GM12878 (cell line): Measurements from ENCODE around the gene DCDC1. TPM values are rescaled to one million over a fixed set of nuclear protein-coding genes. Genes with fewer than 3 reads are reported as not detected.

ENCODE experiments used
- ATAC-seq: fragments of 200-7000 bp; cut with Tn5 transposase; 3 replicates; pipeline ENCODE4 v1.9.1; 2020; ENCODE audit warnings: mild to moderate bottlenecking, moderate library complexity
- BruUV-seq: library from RNA; stranded (reverse); fragments of 400-500 nt; replicated peaks from 2 replicates; lab custom pipeline; 2021; lab: Mats Ljungman, UMichigan
- CTCF ChIA-PET: fragments of 300-600 bp; sonication (Branson Sonifier 250); formaldehyde crosslinking; extraction: SDS; loops from one replicate; lab custom pipeline; 2021; ENCODE audit warnings: inconsistent platforms; lab: Yijun Ruan, JAX
- POLR2A ChIA-PET: fragments of 350-600 bp; formaldehyde crosslinking; extraction: SDS; loops from one replicate; lab custom pipeline; 2021; ENCODE audit warnings: inconsistent platforms; lab: Charles Lee
- RAD21 ChIA-PET: fragments of 300-600 bp; sonication (Branson Sonifier 250); formaldehyde crosslinking; loops from one replicate; lab custom pipeline; 2023; ENCODE audit warnings: antibody characterized with exemption; ENCODE audit not compliant: unreplicated experiment; lab: Charles Lee
- SMC1A ChIA-PET: fragments of 300-600 bp; sonication (Branson Sonifier 250); formaldehyde crosslinking; loops from one replicate; lab custom pipeline; 2023; ENCODE audit not compliant: unreplicated experiment, uncharacterized antibody; lab: Charles Lee
- DNase-seq: peaks from one replicate; pipeline ENCODE4 v3.0.0-alpha.2; 2011; ENCODE audit warnings: low read depth, low spot score
- FAIRE-seq: peaks from 3 replicates; lab custom pipeline; 2011; peaks lifted over from hg19 to GRCh38; lab: Jason Lieb, UNC
- H2AFZ ChIP-seq: 2 replicates; pipeline ENCODE4 v1.6.0; 2011; ENCODE audit warnings: low read depth, low read length, control low read depth; ENCODE audit not compliant: control insufficient read depth
- H3K27ac ChIP-seq: 2 replicates; pipeline ENCODE4 v1.5.1; 2011; ENCODE audit warnings: control low read depth; ENCODE audit not compliant: control insufficient read depth, insufficient read depth
- H3K27me3 ChIP-seq, 2 experiments: replicated peaks in 1 of 2; 2 replicates each; pipeline versions ENCODE4 v1.6.0 to v1.6.1; 2011; ENCODE audit warnings: low read length in 1 of 2; ENCODE audit not compliant: control insufficient read depth in 2 of 2, insufficient read depth in 2 of 2
- H3K36me3 ChIP-seq, 2 experiments: 2 replicates each; pipeline ENCODE4 v1.5.1; 2011; ENCODE audit warnings: low read length in 1 of 2; ENCODE audit not compliant: control insufficient read depth in 2 of 2, insufficient read depth in 2 of 2
- H3K4me1 ChIP-seq: 2 replicates; pipeline ENCODE4 v1.6.1; 2011; ENCODE audit warnings: mild to moderate bottlenecking, low read length, moderate library complexity, mixed read lengths; ENCODE audit not compliant: control insufficient read depth, insufficient read depth
- H3K4me2 ChIP-seq: 2 replicates; pipeline ENCODE4 v1.6.0; 2011; ENCODE audit warnings: control low read depth; ENCODE audit not compliant: control insufficient read depth, insufficient read depth
- H3K4me3 ChIP-seq: fragments of 200-600 bp; sonication (generic); 2 replicates; pipeline ENCODE4 v1.5.1; 2016
- H3K79me2 ChIP-seq: 2 replicates; pipeline ENCODE4 v1.6.0; 2011; ENCODE audit warnings: low read length; ENCODE audit not compliant: control insufficient read depth, insufficient read depth
- H3K9ac ChIP-seq: 2 replicates; pipeline ENCODE4 v1.8.0; 2011; ENCODE audit warnings: low read length, control low read depth, mixed read lengths; ENCODE audit not compliant: control insufficient read depth, insufficient read depth
- H3K9me3 ChIP-seq: replicated peaks from 3 replicates; pipeline ENCODE4 v1.5.1; 2011; ENCODE audit warnings: mild to moderate bottlenecking, low read length; ENCODE audit not compliant: control insufficient read depth, insufficient read depth
- H4K20me1 ChIP-seq: 2 replicates; pipeline ENCODE4 v1.6.0; 2011; ENCODE audit not compliant: control insufficient read depth, insufficient read depth
- DPF2 ChIP-seq: fragments of 450-650 bp; IDR thresholded peaks from 2 replicates; pipeline ENCODE4 v1.6.1; 2017; ENCODE audit warnings: mild to moderate bottlenecking
- KDM1A ChIP-seq: fragments of 200-600 bp; sonication (generic); IDR thresholded peaks from 2 replicates; pipeline ENCODE4 v1.6.1; 2016; ENCODE audit warnings: borderline replicate concordance
- LARP7 ChIP-seq: fragments of 450-650 bp; IDR thresholded peaks from 2 replicates; pipeline ENCODE4 v1.6.1; 2017; ENCODE audit warnings: mild to moderate bottlenecking
- POLR2AphosphoS5 ChIP-seq: IDR thresholded peaks from 2 replicates; pipeline ENCODE4 v1.6.1; 2011; ENCODE audit warnings: mild to moderate bottlenecking, low read length, inconsistent platforms
- RBBP5 ChIP-seq: fragments of 200-600 bp; sonication (generic); conservative IDR thresholded peaks from 2 replicates; pipeline ENCODE4 v1.6.1; 2016
- SKIL ChIP-seq: fragments of 450-650 bp; IDR thresholded peaks from 2 replicates; pipeline ENCODE4 v1.6.1; 2017; ENCODE audit warnings: mild to moderate bottlenecking, low read depth, inconsistent platforms; ENCODE audit not compliant: poor library complexity, severe bottlenecking
- SPI1 ChIP-seq: IDR thresholded peaks from 2 replicates; pipeline ENCODE4 v1.6.1; 2011; ENCODE audit warnings: low read depth, mild to moderate bottlenecking, low read length, moderate library complexity, borderline replicate concordance; ENCODE audit not compliant: insufficient read depth
- ZBTB40 ChIP-seq: fragments of 450-650 bp; IDR thresholded peaks from 2 replicates; pipeline ENCODE4 v1.6.1; 2016; ENCODE audit warnings: mild to moderate bottlenecking, moderate library complexity, borderline replicate concordance
- WGBS: methylation state at CpG from one replicate; pipeline ENCODE4 v1.1.6; 2016; ENCODE audit warnings: low lambda C conversion rate; ENCODE audit not compliant: insufficient replicate concordance, insufficient coverage; ENCODE audit errors: missing lambda C conversion rate; 5-methylcytosine and 5-hydroxymethylcytosine counted together
- in situ Hi-C: fragments of 300-500 bp; cut with MboI; formaldehyde crosslinking; loops from 9 replicates; pipeline ENCODE4 v1.14.3; 2018; ENCODE audit warnings: mixed read lengths
- intact Hi-C: fragments of 100-400 bp; cut with micrococcal nuclease; formaldehyde crosslinking; loops from one replicate; pipeline ENCODE4 v1.14.2; 2022; ENCODE audit not compliant: unreplicated experiment
- polyA plus RNA-seq, 11 experiments: library from polyadenylated mRNA; depleted of rRNA in 4 of 11; unstranded in 6 of 11; stranded (reverse) in 5 of 11; fragments of >200 nt; fragmentation: Nextera tagmentation in 4 of 11; fragmentation: Illumina TruSeq in 1 of 11; extraction: Ambion mirVana in 4 of 11; extraction: Trizol in 1 of 11; gene quantifications; 1 replicate in 1 of 11; 2 replicates in 10 of 11; pipeline versions ENCODE4 v1.2.1 to v1.2.3, GENCODE V29; 2011 to 2016; ENCODE audit warnings: inconsistent platforms in 2 of 11, missing spikeins in 2 of 11, low read depth in 1 of 11
- total RNA-seq, 4 experiments: library from RNA; depleted of rRNA in 3 of 4; stranded (reverse); fragments of >200 nt in 3 of 4; fragmentation: Illumina TruSeq in 1 of 4; extraction: Trizol in 1 of 4; gene quantifications; 2 replicates each; pipeline versions ENCODE4 v1.2.1 to v1.2.3, GENCODE V29; 2013 to 2021

The DCDC1 gene
- total and polyA plus RNA-seq, 10 of the 15 experiments (the other 5 are each of a cell fraction or from before 2014, with no cell fraction given): not detected

- Histone ChIP-seq H3K4me1 (no peaks in the 10 kb centered on the region), H3K27me3 (no peaks in the 10 kb centered on the region), H3K79me2 (no peaks in the 10 kb centered on the region), H3K36me3 (no peaks in the 10 kb centered on the region), H2AFZ (no peak overlapping the region)
- no peak for TF ChIP-seq SPI1
- no peak for TF ChIP-seq RBBP5
- no peak for TF ChIP-seq POLR2AphosphoS5
- no peak for TF ChIP-seq LARP7
- no peak for TF ChIP-seq SKIL
- TF ChIP-seq KDM1A: no peak
- no peak for TF ChIP-seq DPF2
- TF ChIP-seq ZBTB40: no peak
- TF ChIP-seq, all 136 proteins: peak for 0
- FAIRE-seq: no peak
- no peak for DNase-seq
- in situ Hi-C loops (no loop called here), intact Hi-C loops (no loop called here)
- BruUV-seq: no TSS peak
- no peak for ATAC-seq
- no peak overlapping the region for H3K9ac ChIP-seq
- H4K20me1 ChIP-seq: no peaks in the 10 kb centered on the region
- no peak overlapping the region for H3K4me2 ChIP-seq
- H3K4me3 ChIP-seq: no peak overlapping the region
- POLR2A ChIA-PET: no interaction called here
- 28% methylated on average over 10 of the region's 10 CpGs for WGBS
- RAD21 ChIA-PET: no interaction called here
- SMC1A ChIA-PET: interaction anchor here (0.6 kb wide), 1 partner anchor 433 kb away, joined by 3 read pairs; no protein-coding TSS in a partner anchor
- CTCF ChIA-PET: no interaction called here
- no peak overlapping the region for H3K27ac ChIP-seq
- no peaks in the 10 kb centered on the region for H3K9me3 ChIP-seq
Measured at GRCh38 chr11:31050061-31050765, 319.3 kb downstream of the DCDC1 start.
